GM06990 (cell line): ENCODE data around the gene ZC3H10.

Experiments used
- DNase-seq: peaks from one replicate; pipeline ENCODE4 v3.0.0-alpha.2; 2011; ENCODE audit not compliant: insufficient read length; ENCODE audit errors: extremely low read depth
- H3K27me3 ChIP-seq: replicated peaks from 2 replicates; pipeline ENCODE4 v1.6.0; 2011; ENCODE audit warnings: low read length; ENCODE audit not compliant: control insufficient read depth, insufficient read depth
- H3K36me3 ChIP-seq: 2 replicates; pipeline ENCODE4 v1.5.1; 2011; ENCODE audit warnings: low read length; ENCODE audit not compliant: control insufficient read depth, insufficient read depth
- H3K4me3 ChIP-seq: replicated peaks from 2 replicates; pipeline ENCODE4 v1.5.1; 2011; ENCODE audit warnings: low read depth, mild to moderate bottlenecking, control low read depth, low read length
- TF ChIP-seq, protein P1 (sequence below): IDR thresholded peaks from 2 replicates; pipeline ENCODE4 v1.5.1; 2011; ENCODE audit warnings: low read length, control low read depth, mild to moderate bottlenecking, inconsistent platforms; ENCODE audit not compliant: insufficient read depth, poor library complexity, severe bottlenecking

Gene ZC3H10

DNA sequence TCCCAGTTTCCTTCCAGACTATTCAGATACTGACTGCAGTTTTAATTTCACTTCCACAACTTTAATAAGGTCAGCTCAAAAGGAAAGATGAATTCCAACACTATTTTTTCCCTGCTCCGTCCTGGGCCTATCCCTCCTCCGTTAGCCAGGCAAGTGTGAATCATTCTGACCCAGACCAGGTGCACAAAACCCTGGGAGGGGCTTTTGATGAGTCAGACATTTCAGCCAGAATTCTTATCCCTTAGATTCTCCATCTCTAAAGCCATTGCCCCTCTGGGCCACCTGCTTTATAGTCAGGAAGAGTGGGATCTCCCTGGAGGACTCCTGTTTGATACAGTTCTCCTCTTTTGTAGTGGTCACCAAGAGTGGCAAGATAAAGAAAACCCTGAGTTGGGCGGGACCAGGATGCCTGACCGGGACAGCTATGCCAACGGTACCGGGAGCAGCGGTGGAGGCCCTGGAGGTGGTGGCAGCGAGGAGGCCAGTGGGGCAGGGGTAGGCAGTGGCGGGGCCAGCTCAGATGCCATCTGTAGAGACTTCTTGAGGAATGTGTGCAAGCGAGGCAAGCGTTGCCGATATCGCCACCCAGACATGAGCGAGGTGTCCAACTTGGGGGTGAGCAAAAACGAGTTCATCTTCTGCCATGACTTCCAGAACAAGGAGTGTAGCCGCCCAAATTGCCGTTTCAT is 2.2 kb downstream of the ZC3H10 start:
- no peak for DNase-seq
- TF ChIP-seq, protein P1, sequence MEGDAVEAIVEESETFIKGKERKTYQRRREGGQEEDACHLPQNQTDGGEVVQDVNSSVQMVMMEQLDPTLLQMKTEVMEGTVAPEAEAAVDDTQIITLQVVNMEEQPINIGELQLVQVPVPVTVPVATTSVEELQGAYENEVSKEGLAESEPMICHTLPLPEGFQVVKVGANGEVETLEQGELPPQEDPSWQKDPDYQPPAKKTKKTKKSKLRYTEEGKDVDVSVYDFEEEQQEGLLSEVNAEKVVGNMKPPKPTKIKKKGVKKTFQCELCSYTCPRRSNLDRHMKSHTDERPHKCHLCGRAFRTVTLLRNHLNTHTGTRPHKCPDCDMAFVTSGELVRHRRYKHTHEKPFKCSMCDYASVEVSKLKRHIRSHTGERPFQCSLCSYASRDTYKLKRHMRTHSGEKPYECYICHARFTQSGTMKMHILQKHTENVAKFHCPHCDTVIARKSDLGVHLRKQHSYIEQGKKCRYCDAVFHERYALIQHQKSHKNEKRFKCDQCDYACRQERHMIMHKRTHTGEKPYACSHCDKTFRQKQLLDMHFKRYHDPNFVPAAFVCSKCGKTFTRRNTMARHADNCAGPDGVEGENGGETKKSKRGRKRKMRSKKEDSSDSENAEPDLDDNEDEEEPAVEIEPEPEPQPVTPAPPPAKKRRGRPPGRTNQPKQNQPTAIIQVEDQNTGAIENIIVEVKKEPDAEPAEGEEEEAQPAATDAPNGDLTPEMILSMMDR = no peak
- peaks cover 6% of the 10 kb centered on the region for H3K36me3 ChIP-seq
- H3K27me3 ChIP-seq = no peaks in the 10 kb centered on the region
- H3K4me3 ChIP-seq = no peak overlapping the region

DNA sequence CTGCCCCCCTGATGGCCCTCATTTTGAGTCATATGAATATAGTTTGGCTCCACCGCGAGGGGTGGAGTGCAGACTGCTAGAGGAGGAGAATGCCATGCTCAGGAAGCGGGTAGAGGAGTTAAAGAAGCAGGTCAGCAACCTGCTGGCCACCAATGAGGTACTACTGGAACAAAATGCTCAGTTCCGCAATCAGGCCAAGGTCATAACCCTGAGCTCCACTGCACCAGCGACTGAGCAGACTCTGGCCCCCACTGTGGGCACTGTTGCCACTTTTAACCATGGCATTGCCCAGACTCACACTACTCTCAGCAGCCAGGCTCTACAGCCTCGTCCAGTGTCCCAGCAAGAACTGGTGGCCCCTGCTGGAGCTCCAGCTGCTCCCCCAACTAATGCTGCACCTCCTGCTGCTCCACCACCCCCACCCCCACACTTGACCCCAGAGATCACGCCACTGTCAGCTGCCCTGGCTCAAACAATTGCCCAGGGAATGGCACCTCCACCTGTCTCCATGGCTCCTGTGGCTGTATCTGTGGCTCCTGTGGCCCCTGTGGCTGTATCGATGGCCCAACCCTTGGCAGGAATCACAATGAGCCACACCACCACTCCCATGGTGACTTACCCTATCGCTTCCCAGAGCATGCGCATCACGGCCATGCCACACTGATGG is 3.3 kb downstream of the ZC3H10 start:
- TF ChIP-seq, protein P1 = no peak
- Histone ChIP-seq H3K27me3 (no peaks in the 10 kb centered on the region), H3K4me3 (no peak overlapping the region), H3K36me3 (peaks cover 6% of the 10 kb centered on the region)
- no peak for DNase-seq

DNA sequence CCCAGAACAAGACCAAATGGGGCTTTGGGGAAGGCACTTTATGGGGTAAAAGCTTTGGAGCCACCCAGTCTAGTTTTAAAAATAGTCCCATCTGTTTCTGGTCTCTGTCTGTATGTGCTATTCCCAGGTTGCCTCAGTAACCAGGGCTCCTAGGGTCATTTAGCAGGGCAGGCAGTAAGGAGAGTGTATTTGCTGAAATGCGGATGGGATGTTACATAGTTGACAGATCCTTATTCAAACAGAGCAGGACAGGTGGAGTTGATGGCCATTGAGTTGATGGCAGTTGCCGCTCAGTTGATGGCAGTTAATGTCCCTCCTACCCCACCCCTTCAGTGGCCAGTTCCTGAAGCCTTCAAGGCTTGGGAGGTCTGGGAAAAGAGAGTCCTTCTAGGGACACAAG is 4.6 kb downstream of the ZC3H10 start:
- no peak for DNase-seq
- H3K36me3 ChIP-seq = peaks cover 6% of the 10 kb centered on the region
- TF ChIP-seq, protein P1 = no peak
- no peak overlapping the region for H3K4me3 ChIP-seq
- no peaks in the 10 kb centered on the region for H3K27me3 ChIP-seq

GRCh38 chr12:56124133-56124532 is 6.1 kb downstream of the ZC3H10 start:
- TF ChIP-seq, protein P1 = no peak
- H3K36me3 ChIP-seq = peaks cover 6% of the 10 kb centered on the region
- H3K27me3 ChIP-seq = no peaks in the 10 kb centered on the region
- H3K4me3 ChIP-seq = no peak overlapping the region
- DNase-seq = no peak

- H3K27me3 ChIP-seq = no peaks in the 10 kb centered on the region
- peaks cover 5% of the 10 kb centered on the region for H3K36me3 ChIP-seq
- no peak for DNase-seq
- no peak overlapping the region for H3K4me3 ChIP-seq
- TF ChIP-seq, protein P1 = no peak
Observed at GRCh38 chr12:56126732-56127239, 8.7 kb downstream of the ZC3H10 start.
